MCF 10A (cell line): ENCODE measurements around the gene RAPGEF6. TPM values are rescaled to one million over a fixed set of nuclear protein-coding genes. Genes with fewer than 3 reads are reported as not detected.
A peak's percentile ranks its signal among the peaks of the same experiment; 100 is the strongest.

Experiments
- BruUV-seq: library from RNA; stranded (reverse); fragments of 400-500 nt; replicated peaks from 2 replicates; lab custom pipeline; 2021; lab: Mats Ljungman, UMichigan
- CTCF ChIA-PET: fragments of 300-600 bp; sonication (Branson Sonifier 250); formaldehyde crosslinking; extraction: SDS; loops from one replicate; lab custom pipeline; 2021; ENCODE audit warnings: antibody characterized with exemption, inconsistent platforms; lab: Yijun Ruan, JAX
- POLR2A ChIA-PET: fragments of 300-600, 350-650 bp; sonication (Branson Sonifier 250); formaldehyde crosslinking; extraction: SDS; loops from one replicate; lab custom pipeline; 2020; ENCODE audit warnings: antibody characterized with exemption, inconsistent platforms; lab: Yijun Ruan, JAX
- DNase-seq: peaks from one replicate; pipeline ENCODE4 v3.0.0-alpha.2; 2018; ENCODE audit not compliant: unreplicated experiment
- H3K27ac Mint-ChIP-seq: one replicate; pipeline ENCODE4 v1.8.0; 2022; ENCODE audit warnings: mild to moderate bottlenecking, low read depth, mixed read lengths; ENCODE audit not compliant: unreplicated experiment
- H3K27me3 Mint-ChIP-seq: one replicate; pipeline ENCODE4 v1.8.0; 2022; ENCODE audit warnings: mixed read lengths; ENCODE audit not compliant: insufficient read depth, unreplicated experiment
- H3K36me3 Mint-ChIP-seq: one replicate; pipeline ENCODE4 v1.8.0; 2022; ENCODE audit warnings: mild to moderate bottlenecking, moderate library complexity, mixed read lengths; ENCODE audit not compliant: insufficient read depth, unreplicated experiment
- H3K4me1 Mint-ChIP-seq: one replicate; pipeline ENCODE4 v1.8.0; 2022; ENCODE audit warnings: mixed read lengths; ENCODE audit not compliant: insufficient read depth, unreplicated experiment
- H3K4me3 Mint-ChIP-seq: one replicate; pipeline ENCODE4 v1.8.0; 2022; ENCODE audit warnings: mild to moderate bottlenecking, moderate library complexity, mixed read lengths; ENCODE audit not compliant: unreplicated experiment
- H3K9me3 Mint-ChIP-seq: one replicate; pipeline ENCODE4 v1.8.0; 2022; ENCODE audit warnings: mixed read lengths; ENCODE audit not compliant: unreplicated experiment
- intact Hi-C: fragments of 100-400 bp; cut with micrococcal nuclease; formaldehyde crosslinking; loops from 2 replicates; pipeline ENCODE4 v1.14.1; 2022
- total RNA-seq: library from RNA; stranded (reverse); gene quantifications from 2 replicates; pipeline ENCODE4 v1.2.3, GENCODE V29; 2022
- TF ChIP-seq, protein P1 (sequence below): fragments of 200-600 bp; IDR thresholded peaks from one replicate; pipeline ENCODE4 v1.8.0; 2022; ENCODE audit warnings: antibody characterized with exemption, mild to moderate bottlenecking; ENCODE audit not compliant: unreplicated experiment

RAPGEF6 gene
- total RNA-seq, 1 experiment from 2014 or later: 20.5 TPM

DNA sequence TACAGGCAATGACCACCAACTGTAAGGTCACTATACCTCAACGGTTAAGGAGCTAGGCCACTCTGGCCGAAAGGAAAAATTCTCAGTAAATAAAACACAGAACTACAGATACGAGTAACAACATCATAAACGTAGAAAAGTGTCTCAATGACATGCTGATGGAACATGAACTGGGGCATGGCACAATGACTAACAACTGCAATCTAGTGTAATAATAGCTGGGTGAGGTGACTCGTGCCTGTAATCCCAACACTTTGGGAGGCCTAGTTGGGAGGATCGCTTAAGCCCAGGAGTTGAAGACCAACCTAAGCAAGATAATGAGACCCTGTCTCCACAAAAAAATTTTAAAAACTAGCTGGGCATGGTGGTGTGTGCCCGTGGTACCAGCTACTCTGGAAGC lies 9.8 kb upstream of the RAPGEF6 start:
- no peak for DNase-seq
- H3K36me3 Mint-ChIP-seq: peaks cover 64% of the 10 kb centered on the region
- POLR2A ChIA-PET: interaction anchor here (2.3 kb wide), 1 partner anchor 9 kb away, joined by 9 read pairs; no protein-coding TSS in a partner anchor
- no TSS peak for BruUV-seq
- H3K27ac Mint-ChIP-seq: no peak overlapping the region
- no peaks in the 10 kb centered on the region for H3K9me3 Mint-ChIP-seq
- peaks cover 5% of the 10 kb centered on the region for H3K4me1 Mint-ChIP-seq
- no peaks in the 10 kb centered on the region for H3K27me3 Mint-ChIP-seq
- TF ChIP-seq, protein P1, sequence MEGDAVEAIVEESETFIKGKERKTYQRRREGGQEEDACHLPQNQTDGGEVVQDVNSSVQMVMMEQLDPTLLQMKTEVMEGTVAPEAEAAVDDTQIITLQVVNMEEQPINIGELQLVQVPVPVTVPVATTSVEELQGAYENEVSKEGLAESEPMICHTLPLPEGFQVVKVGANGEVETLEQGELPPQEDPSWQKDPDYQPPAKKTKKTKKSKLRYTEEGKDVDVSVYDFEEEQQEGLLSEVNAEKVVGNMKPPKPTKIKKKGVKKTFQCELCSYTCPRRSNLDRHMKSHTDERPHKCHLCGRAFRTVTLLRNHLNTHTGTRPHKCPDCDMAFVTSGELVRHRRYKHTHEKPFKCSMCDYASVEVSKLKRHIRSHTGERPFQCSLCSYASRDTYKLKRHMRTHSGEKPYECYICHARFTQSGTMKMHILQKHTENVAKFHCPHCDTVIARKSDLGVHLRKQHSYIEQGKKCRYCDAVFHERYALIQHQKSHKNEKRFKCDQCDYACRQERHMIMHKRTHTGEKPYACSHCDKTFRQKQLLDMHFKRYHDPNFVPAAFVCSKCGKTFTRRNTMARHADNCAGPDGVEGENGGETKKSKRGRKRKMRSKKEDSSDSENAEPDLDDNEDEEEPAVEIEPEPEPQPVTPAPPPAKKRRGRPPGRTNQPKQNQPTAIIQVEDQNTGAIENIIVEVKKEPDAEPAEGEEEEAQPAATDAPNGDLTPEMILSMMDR: no peak
- no peak overlapping the region for H3K4me3 Mint-ChIP-seq
- CTCF ChIA-PET: interaction anchor here (0.5 to 1.1 kb wide), 7 partner anchors 30 to 418 kb away, joined by 3 to 4 read pairs (median 3); no protein-coding TSS in a partner anchor
- intact Hi-C loops: no loop called here

DNA sequence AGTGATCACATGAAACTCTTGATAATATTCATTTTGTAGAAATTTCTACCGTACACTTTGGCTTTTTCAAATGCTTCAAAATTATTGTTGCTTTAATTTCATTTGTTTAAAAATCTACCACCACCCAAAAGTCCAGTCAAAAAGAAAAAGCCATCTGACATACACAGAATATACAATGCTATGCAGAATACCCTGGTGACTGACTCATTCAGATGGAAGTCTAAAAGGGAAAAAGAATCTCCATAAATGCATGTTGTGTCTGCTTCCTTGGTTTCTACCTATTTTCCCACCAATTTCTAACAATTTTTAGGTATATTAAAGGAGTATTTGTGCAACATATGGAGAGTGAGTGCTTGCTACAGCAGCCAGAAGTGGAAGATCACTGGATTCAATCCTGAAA lies 9.3 kb upstream of the RAPGEF6 start:
- no peak for DNase-seq
- POLR2A ChIA-PET: interaction anchor here (2.3 kb wide), 1 partner anchor 9 kb away, joined by 9 read pairs; no protein-coding TSS in a partner anchor

DNA sequence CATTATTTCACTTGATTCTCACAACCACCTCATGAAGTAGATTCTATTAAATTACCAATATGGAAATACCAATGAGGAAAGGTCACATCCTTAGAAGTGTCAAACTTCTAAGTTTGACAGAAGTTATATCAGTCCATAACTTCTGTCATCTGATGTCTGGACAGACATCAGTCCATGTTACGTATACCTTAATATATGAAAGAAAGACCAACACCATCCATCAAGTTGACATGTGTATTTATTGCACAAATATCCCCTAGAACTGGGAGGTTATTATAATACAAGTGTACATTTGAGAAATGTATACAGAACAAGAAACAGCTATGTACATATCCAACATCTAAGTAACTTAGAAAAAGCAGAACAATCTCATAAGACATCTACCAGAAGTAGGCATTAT lies 6.5 kb upstream of the RAPGEF6 start:
- intact Hi-C loops: no loop called here
- no peaks in the 10 kb centered on the region for H3K9me3 Mint-ChIP-seq
- no peak for DNase-seq
- CTCF ChIA-PET: interaction anchor here (0.6 to 1.9 kb wide), 2 partner anchors 17 to 52 kb away, joined by 4 to 11 read pairs; no protein-coding TSS in a partner anchor
- no peaks in the 10 kb centered on the region for H3K27me3 Mint-ChIP-seq
- no TSS peak for BruUV-seq
- peaks cover 38% of the 10 kb centered on the region for H3K36me3 Mint-ChIP-seq
- POLR2A ChIA-PET: interaction anchor here (1.0 kb wide), 1 partner anchor 15 kb away, joined by 3 read pairs; no protein-coding TSS in a partner anchor
- TF ChIP-seq, protein P1: no peak
- H3K4me1 Mint-ChIP-seq: peaks cover 2% of the 10 kb centered on the region
- no peak overlapping the region for H3K4me3 Mint-ChIP-seq
- no peak overlapping the region for H3K27ac Mint-ChIP-seq

More for the DNA sequence above, 9.3 kb upstream of the RAPGEF6 start:
- intact Hi-C loops: no loop called here
- Mint-ChIP-seq H3K4me3 (no peak overlapping the region), H3K36me3 (peaks cover 59% of the 10 kb centered on the region), H3K4me1 (peaks cover under 1% of the 10 kb centered on the region), H3K9me3 (no peaks in the 10 kb centered on the region), H3K27ac (no peak overlapping the region), H3K27me3 (no peaks in the 10 kb centered on the region)
- CTCF ChIA-PET: interaction anchor here (0.6 to 1.1 kb wide), 3 partner anchors 29 to 418 kb away, joined by 3 to 4 read pairs (median 4); no protein-coding TSS in a partner anchor
- no TSS peak for BruUV-seq
- TF ChIP-seq, protein P1: no peak

DNA sequence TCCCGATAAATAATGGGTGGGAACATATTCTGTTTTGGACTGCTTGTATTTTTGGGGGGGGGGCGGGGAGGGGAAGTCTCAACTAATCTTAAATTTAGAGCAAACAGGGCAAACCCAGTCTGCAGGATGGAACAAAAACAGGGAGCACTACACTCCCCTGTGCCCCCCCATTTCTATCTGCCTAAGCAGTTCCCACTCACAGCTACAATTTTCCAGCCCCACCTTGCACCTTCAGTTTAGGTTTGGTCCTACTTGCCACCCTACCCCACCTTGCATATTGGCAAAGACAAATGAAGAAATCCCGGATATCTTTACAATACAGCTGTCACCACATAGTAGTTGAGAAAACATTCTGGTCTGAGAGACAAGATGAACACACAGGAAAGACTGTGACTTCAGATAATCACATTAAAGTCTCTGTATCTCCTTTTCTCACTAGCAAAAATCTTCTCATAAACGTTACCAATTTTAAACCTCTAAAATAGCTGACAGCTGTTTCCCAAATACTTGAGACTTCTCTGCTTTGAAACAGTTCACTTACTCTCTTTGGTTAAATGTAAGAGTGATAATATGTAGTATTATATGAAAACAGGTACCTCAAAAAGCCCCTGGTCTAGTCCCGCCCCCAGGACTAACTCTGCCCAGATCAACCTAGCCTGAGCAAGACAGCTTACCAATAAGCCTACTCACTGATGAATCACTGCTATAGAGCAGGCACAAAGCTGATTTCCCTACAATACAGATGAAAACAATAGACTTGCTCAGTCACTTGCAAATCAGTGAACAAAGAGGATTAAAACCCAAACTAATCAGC lies 5.2 kb upstream of the RAPGEF6 start:
- Mint-ChIP-seq H3K27me3 (no peaks in the 10 kb centered on the region), H3K27ac (no peak overlapping the region), H3K4me3 (no peak overlapping the region), H3K4me1 (peaks cover 6% of the 10 kb centered on the region), H3K36me3 (peaks cover 29% of the 10 kb centered on the region), H3K9me3 (no peaks in the 10 kb centered on the region)
- no TSS peak for BruUV-seq
- TF ChIP-seq, protein P1: no peak
- CTCF ChIA-PET: interaction anchor here (0.5 to 2.8 kb wide), 5 partner anchors 51 to 449 kb away, joined by 3 to 12 read pairs (median 4); no protein-coding TSS in a partner anchor
- DNase-seq: peak; percentile 32
- POLR2A ChIA-PET: interaction anchor here (0.8 to 2.3 kb wide), 3 partner anchors 32 to 157 kb away, joined by 3 to 8 read pairs (median 3); partner anchors contain the start of gene FNIP1
- intact Hi-C loops: no loop called here
